Medulla oblongata (tissue), 1 donor: Measurements from ENCODE around the gene MYOD1.

Experiments
- DNase-seq: peaks from one replicate; pipeline ENCODE4 v3.0.0-alpha.2; 2015; ENCODE audit errors: extremely low spot score

The MYOD1 gene

DNA sequence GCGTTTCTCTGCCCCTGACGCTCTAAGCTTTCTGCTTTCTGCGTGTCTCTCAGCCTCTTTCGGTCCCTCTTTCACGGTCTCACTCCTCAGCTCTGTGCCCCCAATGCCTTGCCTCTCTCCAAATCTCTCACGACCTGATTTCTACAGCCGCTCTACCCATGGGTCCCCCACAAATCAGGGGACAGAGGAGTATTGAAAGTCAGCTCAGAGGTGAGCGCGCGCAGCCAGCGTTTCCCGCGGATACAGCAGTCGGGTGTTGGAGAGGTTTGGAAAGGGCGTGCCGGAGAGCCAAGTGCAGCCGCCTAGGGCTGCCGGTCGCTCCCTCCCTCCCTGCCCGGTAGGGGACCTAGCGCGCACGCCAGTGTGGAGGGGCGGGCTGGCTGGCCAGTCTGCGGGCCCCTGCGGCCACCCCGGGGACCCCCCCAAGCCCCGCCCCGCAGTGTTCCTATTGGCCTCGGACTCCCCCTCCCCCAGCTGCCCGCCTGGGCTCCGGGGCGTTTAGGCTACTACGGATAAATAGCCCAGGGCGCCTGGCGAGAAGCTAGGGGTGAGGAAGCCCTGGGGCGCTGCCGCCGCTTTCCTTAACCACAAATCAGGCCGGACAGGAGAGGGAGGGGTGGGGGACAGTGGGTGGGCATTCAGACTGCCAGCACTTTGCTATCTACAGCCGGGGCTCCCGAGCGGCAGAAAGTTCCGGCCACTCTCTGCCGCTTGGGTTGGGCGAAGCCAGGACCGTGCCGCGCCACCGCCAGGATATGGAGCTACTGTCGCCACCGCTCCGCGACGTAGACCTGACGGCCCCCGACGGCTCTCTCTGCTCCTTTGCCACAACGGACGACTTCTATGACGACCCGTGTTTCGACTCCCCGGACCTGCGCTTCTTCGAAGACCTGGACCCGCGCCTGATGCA lies at the start of gene MYOD1:
Gene MYOD1, plus strand, starts transcription at position 544 of the 910 bp plus-strand sequence. Its CDS starts 212 bp downstream, at position 756.
- DNase-seq, result no peak

DNA sequence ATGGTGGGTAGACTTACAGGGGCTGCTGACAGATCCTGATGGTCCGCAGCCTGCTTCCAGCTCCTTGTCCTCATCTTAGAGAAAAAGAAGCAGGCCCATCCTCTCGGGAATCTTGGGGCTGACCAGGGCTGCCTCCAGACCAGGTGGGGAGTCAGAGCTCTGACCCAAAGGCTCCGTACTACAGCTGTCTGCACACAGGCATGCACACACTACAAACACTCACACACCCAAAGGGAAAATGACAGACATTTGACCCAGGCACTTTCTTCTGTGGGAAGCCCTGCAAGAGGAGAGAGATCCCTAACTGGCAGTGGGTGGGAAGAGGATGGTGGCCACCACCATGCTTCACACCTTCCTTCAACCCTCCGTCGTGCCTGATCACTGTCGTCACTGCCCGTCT lies 46.9 kb upstream of the MYOD1 start:
- no peak for DNase-seq

DNA sequence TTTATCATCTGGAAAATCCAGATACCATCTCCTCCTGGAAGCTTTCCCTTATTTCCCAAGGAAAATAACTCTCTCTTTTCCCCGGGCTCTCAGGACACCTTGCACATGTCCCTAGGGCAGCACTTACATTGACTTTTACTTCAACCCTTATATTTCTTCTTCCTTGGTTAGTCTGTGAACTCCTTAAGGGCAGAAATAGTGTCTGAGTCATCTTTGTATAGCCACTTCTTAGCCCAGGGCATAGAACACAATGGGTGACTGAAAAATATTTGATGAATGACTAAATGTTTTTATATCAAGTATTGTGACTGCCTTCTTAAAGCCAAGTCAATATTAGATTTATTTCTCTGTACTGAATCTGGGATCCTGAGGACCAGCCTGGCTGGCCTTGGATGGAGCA lies 45.4 kb upstream of the MYOD1 start:
- no peak for DNase-seq

DNA sequence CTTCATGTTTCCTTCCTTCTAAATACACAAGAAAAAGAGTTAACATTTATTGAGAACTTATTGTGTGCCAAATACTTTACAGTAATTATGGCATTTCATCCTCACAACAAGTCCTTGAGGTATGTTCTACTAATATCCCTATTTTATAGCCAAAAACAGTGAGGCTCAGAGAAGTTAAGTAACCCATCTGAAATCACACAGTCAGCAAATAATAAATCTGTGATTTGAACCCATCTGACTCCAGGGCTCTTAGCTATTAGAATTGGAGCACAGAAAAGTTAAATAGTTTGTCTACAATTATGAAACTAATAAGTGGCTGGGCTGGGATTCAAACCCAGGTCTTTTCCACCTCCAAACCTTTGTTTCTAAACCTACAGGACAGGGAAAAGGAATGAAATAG lies 36.5 kb upstream of the MYOD1 start:
- no peak for DNase-seq

DNA sequence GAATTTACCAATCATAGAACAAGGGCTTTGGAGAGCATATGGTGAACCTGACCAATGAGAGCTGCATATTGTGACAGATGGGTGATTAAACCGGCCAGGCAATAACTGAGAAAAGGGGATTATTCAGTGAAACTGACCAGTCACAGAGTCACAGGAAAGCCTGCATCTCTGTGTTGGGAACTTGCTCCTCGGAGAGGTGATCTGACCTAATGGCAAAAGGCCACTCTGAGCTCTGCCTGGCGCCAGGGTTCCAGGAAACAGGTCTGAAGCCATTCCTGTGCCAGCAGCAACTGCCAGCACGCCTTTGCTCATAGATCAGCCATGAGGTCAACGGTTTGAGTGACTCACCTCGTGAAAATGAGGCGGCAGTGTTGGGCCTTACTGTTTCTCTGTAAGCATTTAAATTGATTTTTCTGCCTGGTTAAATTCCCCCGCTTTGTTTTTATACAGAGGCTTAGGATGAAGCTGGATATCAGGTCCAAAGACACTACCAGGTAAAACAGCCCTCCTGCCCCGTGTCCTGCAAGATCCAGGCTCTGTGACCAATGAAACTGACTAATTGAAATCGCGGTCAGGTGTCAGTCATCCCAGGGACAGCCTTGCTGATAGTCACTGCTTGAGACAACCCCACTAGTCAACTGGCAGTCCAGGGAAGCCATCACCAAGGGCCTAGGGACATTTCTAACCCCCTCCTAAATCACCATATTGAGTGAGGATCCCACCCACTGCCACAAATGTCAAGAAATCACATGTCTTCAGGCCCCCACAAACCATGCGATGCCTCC lies 35.8 kb upstream of the MYOD1 start:
- DNase-seq, result no peak

DNA sequence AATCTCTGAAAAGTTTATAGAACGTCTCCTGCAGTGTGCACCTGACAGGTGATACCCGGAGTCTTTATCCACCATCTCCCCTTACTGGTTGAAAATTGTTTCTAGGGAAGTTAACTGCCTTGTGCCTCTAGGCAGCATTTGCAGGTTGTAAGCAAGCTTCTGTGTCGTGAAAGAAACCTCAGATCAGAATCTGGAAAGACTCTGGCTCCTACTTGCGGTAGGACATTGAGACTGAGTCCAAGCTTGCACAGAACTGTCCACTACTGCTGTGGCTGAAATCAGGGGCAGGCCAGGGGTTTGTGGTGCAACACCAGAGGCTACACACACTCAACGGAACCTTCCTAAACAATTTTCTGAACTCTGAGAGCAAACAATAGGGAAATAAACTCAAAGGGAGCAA lies 34.8 kb upstream of the MYOD1 start:
- DNase-seq, result no peak

DNA sequence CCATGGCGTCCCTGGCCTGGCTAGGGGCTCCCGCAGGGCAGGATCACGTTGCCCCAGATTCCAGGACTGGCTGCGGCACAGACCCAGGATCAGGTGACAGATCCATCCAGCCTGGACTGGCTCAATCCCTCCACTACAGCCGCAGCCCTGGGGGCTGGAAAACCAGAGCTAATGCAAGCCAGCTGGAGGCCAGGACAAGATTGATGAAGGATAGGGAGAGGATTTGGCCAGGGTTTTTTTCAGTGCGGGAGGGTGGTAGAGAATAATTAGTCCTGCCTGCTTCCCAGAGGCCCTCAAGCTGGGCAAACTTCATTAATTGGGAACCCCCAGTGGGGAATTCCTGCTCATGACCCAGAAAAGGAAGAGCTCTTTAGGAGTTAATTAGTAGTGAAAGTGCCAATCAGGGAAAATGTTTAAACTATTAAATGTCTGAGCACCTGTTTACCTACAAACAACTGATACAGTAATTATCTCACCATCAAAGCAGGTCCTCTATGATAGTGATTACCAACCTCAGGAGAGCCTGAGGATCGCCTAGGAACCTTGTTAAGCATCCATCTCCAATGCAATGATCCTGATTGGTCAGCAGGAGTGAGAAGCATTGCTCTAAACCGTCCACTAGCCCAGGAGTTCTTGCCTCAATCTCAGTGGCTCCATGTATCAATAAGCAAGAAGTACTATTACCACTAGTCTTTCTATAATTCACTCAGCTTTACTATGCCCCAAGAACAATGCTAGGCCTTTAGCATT lies 33.0 kb upstream of the MYOD1 start:
- no peak for DNase-seq

DNA sequence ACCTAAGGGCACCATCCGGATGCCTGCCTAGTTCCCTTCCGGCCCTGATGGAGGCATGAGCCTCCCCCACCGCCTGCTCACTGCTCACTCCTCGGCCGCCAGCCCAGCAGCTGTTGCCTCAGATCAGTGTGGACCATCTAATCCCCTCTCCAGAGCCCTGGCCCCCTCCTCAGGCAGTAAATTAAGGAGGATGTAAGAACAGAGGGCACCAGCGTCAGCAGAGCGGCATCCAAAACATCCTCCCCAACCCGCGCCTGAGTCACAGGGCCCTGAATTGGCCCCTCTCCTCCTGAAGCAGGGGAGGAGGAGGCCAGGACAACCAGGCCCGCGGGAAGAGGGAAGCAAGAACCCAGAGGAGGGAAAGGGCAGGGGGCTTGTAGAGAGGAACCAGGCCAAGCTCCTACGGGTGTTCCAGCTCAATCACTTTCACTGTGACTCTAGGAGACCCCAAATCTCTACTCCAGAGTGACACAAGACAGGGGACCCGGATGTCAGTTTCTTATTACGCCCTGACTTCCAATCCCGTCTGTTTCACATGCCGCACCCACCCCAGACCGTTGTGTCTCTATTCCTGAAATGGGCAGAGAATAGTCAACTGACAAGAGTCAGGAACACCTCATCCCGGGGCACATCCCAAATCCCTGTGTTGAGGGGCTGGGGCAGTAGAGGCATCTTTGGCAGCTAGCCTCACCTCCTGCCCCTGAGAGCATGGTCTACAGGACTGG lies 31.3 kb upstream of the MYOD1 start:
- DNase-seq, result no peak

DNA sequence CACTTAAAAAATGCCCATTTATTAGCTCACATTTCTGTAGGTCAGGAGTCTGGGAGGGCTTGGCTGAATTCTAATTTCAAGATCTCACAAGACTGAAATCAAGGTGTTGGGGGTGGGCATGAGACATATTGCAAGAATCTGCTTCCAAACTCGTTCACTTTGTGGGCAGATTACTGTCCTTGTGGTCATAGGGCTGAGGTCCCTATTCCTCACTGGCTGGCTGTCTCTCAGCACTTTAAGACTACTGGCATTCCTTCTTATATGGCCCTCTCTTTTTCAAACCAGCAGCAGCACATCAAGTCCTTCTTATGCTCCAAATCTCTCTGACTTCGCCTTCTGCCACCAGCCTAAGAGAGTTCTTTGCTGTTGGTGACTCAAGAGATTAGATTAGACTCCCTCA lies 27.8 kb upstream of the MYOD1 start:
- DNase-seq, result no peak

DNA sequence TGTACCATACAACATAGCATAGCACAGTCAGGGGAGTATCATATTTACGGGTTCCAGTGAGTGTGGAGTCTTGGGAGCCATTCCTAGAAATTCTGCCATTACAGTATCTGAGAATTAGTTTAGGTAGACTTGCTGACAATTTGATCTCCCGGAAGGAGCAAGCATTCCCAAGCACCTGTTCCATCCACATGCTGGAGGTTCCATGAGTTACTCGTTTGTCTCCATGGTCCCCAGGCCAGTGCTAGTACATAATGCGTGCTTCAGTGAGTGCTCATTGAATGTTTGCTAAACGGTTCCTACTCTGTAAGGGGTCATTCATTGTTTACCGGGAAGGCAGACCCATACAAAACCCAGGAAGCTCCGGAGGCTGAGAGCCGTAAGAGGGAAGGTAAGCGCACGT lies 27.4 kb upstream of the MYOD1 start:
- no peak for DNase-seq

DNA sequence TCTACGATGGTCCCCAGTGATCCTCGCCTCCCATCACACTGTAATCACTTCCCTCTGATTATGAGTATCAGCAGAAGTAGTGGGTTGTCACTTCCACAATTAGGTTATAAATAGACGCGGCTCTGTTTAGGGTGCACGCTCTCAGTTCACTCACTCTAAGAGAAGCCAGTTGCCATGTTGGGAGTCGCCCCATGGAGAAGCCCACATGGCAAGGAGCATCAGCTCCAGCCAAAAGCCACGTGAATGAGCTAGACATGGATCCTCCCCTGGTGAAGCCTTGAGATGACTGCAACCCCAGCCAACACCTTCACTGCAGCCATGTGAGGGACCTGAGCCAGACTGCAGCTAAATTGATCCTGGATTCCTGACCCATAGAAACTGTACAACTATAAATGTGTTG lies 26.4 kb upstream of the MYOD1 start:
- DNase-seq, result no peak

DNA sequence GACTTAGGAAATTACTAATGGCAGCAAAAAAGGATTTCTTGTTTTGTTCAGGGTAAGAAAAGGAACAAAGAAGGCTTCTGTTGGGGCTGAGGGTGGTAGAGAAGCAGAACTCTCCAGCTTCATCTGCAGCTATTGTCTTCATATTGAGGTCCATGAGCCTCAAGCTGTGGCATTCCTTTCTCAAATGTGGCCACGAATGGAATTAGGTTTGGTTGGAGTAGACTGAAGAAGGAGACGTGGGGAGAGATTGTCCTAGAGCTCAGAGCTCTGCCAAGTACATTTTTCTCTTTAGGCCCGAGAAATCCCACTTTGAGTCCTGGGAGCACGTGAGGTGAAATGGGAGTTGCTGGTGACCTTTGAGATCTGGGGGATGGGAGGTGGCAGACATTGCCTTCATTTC lies 25.8 kb upstream of the MYOD1 start:
- DNase-seq, result no peak

DNA sequence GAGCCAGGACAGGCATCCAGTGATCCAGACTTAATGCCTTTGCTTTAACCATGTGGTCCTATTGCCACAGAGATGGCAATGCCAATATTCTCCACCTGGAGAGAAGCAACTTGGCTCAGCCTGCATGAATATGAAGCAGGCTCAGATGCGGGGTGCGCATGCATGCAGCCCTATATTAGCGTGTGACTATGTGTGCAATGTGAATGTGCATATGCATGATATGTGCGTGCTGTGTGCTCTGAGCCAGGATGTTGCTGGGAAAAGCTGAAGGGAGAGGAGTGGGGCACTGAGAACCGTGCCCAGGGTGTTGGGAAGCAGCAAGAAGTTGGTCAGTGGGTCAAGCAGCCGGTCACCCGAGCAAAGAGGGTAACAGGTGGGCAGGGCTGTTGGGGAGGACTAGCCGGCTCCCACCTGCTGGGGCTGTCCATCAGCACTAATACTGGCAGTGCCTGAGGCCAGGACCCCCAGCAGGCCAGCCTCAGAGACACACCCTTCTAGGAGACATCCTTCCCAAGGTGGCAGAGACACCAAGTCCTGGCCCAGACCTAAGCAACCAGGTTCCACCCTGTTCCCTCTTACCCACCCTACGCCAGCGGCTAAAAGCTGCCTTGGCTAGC lies 24.8 kb upstream of the MYOD1 start:
- DNase-seq, result no peak

DNA sequence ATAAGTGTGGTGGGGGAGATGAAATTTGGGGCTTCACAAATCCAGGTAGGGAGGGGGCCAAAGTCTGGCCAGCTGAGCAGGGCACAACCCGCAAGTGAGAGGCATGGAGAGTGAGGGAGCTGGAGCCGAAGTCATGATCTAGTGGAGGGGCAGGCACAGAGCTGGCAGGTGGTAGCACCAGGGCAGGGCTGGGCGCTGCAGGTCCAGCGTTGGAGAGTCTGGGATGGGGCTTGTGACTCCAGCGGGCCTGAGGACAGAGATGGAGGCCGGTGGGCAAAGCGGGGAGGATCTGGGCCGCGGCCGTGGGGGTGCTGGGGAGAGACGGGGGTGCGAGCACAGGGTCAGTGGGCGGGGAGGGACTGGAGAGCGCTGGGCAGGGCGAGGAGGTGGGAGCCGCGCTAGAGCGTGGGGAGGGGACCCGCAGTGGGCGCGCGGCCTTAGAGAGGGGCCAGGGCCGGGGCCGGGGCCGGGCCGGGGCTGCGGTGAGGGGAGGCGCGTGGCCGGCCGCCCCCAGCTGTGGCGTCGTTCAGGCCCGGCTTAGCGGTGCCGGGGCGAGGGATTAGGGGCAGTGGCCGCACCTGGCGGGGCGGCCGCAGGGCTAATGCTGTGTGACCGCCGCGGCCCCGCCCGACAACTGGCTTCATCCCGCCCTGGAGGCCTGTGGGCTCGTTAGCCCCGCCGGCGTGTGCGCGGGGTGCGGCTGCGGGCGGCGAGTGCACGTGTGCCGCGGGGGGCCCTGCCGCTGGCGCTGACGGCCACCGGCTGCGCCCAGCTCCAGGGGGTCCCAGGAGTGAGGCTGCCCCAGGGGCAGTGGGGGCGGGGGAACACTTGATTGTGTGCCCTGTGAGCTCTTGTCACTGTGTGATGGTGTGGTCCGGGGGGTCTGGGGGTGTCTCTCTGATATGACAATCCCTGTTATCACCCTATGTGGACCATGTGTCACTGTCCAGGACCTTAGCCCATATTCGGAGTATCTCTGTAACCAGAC lies 23.6 kb upstream of the MYOD1 start:
- DNase-seq, result no peak

DNA sequence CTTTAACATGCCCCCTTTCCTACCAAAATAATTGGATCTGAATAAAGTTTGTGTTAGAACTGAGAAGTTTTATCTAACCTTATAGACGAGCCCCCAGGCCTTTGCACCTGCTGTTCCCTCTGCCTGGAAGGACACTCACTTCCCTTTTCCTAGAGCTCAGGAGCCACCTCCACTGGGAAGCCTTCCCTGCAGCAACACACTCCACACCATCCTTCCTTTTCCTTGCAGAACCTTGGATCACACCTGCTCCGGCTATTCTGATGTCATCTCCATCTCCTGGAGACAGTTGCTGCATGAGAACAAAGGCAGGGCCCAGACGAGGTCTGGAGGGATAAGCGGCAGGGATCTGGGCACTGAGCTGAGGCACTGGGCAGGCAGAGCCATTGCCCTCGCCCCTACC lies 22.6 kb upstream of the MYOD1 start:
- no peak for DNase-seq

DNA sequence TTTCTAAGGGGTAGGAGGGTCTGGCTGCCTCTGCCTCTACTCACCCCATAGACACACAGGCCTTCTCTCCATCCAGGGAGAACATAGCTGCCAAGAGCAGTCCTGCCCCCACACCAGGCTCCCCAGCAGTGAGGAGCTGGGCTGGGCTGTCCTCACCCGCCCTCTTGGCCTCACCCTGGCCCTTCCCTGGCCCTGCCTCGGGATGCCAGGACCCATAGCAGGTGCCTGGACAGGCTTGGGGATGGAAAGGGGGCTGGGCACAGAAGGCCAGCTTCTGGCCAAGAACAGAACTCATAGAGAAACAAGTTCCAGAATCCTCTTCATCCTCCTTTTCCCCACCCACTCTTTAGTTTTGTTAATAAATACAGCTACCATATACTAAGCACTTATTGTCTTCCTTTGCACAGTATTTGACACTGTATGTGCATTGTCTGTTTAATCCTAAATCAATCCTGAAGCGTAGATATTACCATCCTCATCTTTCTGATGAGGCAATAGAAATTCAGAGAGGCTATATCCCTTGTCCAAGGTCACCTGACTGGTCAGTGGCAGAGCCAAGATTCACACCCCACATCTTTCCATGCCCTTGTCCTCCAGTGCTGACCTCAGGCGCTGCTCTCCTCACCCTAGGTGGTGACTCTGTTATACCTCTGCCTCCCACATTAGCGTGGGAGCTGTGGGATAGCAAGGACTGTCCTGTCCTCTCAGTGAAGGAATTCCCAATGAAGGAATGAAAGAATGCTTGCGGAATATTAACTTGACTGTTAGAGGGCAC lies 22.0 kb upstream of the MYOD1 start:
- DNase-seq, result no peak

DNA sequence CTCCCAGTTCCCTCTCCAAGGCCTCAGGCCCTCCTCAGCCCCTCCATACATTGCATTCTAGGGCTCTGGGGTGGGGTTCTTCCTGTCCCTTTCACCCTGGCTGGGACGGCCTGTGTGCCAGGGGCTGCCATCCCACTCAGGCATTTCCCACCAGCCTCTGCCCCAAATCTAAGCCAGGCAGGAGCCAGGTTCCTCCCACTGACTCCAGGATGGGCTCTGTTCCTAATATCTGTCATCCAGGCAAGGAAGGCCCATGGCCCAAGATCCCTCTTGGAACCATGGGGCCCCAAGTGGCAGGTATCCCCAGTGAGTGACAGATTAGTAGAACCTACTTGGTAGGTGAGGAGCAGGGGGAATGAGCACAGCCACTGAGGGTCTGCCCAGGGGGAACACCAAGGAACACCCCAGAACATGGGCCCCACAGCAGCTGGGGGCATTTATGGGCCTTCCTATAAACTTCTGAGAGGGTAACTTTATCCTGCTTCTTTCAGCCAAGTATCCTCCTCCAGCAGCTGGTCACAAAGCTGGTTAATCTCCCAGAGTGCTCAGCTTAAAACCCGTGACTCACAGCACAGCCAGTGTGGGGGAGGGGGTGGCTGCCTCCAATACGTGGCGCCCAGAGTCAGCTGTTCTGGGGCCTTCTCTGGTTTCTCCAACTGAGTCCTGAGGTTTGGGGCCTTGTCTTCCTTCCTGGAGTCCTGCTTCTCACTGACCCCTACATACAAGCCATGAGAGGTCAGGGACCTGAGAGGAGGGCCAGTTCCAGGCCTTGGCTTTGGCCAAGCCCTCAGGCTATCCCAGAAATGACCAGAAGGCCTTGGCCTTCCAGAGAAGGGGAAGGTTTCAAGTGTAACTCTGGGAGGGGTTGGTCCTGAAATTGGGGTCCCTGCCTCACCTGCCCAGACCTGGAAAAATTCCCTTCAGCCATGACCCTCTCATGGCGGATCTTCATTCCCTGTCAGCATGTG lies 19.9 kb upstream of the MYOD1 start:
- no peak for DNase-seq

DNA sequence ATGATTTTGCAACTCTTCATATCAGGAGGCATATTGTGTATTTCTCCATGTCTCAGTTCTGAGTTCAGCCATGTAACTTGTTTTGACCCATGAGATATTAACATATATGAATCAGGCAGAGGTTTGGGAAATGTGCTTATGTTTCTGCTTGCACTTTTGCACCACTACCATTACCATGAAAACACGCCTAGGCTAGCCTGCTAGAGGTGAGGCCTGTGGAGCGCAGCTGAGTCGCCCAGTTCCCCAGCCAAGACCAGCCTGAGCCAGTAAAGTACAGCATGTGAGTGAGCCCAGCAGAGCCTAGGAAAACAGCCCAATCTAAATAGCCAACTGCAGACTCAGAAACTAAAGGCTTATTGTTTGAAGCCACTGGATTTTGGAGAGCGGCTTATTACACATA lies 18.4 kb upstream of the MYOD1 start:
- DNase-seq, result peak; percentile 21
